Activated CD4-positive, alpha-beta T cell treated with anti-CD3 and anti-CD28 coated beads for 48 hours (primary cell): Measurements from ENCODE around the gene ATXN2.
"Not testable (repeated sequence)": the region's sequence is repeated elsewhere in the genome, so short reads cannot be mapped to it uniquely, and the experiment has no call there.

Experiments
- DNase-seq: peaks from one replicate; pipeline ENCODE4 v3.0.0-alpha.2; 2020

ATXN2 gene

GRCh38 chr12:111600205-111600642, 1.1 kb upstream of the ATXN2 start:
- DNase-seq, result no peak

- DNase-seq, result peak; percentile 92
These were observed 514 bp upstream of the ATXN2 start for GRCh38 chr12:111599453-111600204.

- DNase-seq, result peak; percentile 33
These were observed 1.1 kb downstream of the ATXN2 start for GRCh38 chr12:111597831-111598636.

GRCh38 chr12:111596985-111597830, 1.9 kb downstream of the ATXN2 start:
- peak; percentile 41 for DNase-seq

GRCh38 chr12:111595341-111595835, 3.7 kb downstream of the ATXN2 start:
- not testable (repeated sequence) for DNase-seq

- not testable (repeated sequence) for DNase-seq
These were observed 7.6 kb downstream of the ATXN2 start for GRCh38 chr12:111591399-111592010.

GRCh38 chr12:111590552-111590951, 8.6 kb downstream of the ATXN2 start:
- DNase-seq, result no peak

- DNase-seq, result no peak
These were observed 9.5 kb downstream of the ATXN2 start for GRCh38 chr12:111589601-111590000.

- no peak for DNase-seq
These were observed 11.1 kb downstream of the ATXN2 start for GRCh38 chr12:111588010-111588409.

- no peak for DNase-seq
These were observed 12.1 kb downstream of the ATXN2 start for GRCh38 chr12:111586986-111587385.

- DNase-seq, result no peak
These were observed 13.4 kb downstream of the ATXN2 start for GRCh38 chr12:111585690-111586089.

- no peak for DNase-seq
These were observed 14.2 kb downstream of the ATXN2 start for GRCh38 chr12:111584959-111585358.

GRCh38 chr12:111583506-111583905, 15.6 kb downstream of the ATXN2 start:
- DNase-seq, result not testable (repeated sequence)

GRCh38 chr12:111582133-111582747, 16.9 kb downstream of the ATXN2 start:
- no peak for DNase-seq

- DNase-seq, result no peak
These were observed 17.5 kb downstream of the ATXN2 start for GRCh38 chr12:111581434-111582132.

GRCh38 chr12:111580737-111581136, 18.4 kb downstream of the ATXN2 start:
- no peak for DNase-seq

GRCh38 chr12:111580119-111580425, 19.0 kb downstream of the ATXN2 start:
- no peak for DNase-seq

GRCh38 chr12:111578971-111579340, 20.2 kb downstream of the ATXN2 start:
- no peak for DNase-seq

GRCh38 chr12:111578276-111578970, 20.7 kb downstream of the ATXN2 start:
- no peak for DNase-seq

- DNase-seq, result no peak
These were observed 24.2 kb downstream of the ATXN2 start for GRCh38 chr12:111574797-111575443.
